Measurements from ENCODE around the gene TGFBR1.
A peak's percentile ranks its signal among the peaks of the same experiment; 100 is the strongest.

Gene TGFBR1

DNA sequence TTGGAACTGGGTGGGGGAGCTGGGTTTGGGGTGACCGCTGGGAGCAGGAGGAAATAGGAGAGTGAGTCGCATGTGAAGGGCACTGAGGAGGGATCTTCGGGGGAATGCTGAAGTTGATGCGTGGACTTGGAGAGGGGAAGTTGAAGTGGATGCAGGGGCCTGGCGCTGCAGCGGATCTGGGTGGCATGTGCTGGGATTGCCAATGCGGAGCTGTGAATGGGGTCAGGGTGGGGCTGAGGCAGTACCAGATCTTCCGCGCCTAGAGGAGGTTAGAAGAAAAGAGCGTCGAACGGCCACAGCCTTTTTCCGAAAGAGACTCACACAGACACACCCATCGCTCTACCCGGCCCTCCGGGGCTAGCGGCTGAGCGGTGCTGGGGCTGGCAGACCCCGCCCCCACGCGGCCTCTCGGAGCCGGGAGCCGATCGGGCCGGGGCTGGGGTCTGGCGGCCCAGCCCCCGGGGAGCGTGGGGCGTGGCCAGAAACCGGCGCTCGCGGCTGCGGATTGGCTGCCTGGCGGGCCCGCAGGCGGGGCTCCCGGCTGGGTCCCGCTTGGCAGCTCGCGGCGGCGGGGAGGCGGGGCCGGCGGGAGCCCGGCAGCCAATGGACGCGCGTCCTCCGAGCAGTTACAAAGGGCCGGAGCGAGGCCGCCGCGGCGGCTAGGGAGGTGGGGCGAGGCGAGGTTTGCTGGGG lies at the start of gene TGFBR1:
TGFBR1 (plus strand) TSS at position 655 of the 693 bp plus-strand sequence. CDS start 93 bp downstream, outside the sequence.
- DNase-seq: peak; percentile 94

DNA sequence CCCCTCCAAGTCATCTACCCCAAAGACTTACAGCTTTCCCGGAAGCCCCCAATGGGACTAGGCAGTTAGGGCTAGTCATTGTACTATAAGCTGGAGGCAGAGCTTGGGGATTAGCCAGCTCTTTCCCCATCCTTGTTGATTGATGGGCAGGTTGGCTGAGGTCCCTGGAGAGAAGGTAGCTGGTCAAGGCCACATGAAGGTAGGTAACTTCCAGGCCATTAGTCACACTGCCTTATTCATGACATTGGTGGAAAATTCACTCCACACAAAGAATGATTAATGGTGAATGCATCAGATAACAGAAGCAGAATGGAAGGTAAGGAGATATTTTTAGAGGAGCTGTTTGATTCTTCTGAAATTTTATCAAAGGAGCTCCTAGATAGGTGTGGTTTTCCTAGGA lies 49.5 kb upstream of the TGFBR1 start:
- DNase-seq: no peak

DNA sequence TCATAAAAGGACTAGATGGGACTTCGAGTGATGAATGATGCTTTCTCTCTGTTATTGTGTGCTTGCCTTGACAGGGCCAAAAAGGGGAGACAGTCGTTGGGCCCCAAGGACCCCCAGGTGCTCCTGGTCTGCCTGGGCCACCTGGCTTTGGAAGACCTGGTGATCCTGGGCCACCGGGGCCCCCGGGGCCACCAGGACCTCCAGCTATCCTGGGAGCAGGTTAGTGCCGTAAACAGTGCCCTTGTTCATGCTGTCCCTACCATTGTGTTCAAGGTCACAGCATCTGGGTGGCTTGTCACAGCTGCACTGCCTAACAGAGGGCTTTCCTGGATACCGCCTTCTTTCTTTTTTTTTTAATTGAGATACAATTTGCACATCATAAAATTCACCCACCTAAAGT lies 48.7 kb upstream of the TGFBR1 start:
- no peak for DNase-seq

DNA sequence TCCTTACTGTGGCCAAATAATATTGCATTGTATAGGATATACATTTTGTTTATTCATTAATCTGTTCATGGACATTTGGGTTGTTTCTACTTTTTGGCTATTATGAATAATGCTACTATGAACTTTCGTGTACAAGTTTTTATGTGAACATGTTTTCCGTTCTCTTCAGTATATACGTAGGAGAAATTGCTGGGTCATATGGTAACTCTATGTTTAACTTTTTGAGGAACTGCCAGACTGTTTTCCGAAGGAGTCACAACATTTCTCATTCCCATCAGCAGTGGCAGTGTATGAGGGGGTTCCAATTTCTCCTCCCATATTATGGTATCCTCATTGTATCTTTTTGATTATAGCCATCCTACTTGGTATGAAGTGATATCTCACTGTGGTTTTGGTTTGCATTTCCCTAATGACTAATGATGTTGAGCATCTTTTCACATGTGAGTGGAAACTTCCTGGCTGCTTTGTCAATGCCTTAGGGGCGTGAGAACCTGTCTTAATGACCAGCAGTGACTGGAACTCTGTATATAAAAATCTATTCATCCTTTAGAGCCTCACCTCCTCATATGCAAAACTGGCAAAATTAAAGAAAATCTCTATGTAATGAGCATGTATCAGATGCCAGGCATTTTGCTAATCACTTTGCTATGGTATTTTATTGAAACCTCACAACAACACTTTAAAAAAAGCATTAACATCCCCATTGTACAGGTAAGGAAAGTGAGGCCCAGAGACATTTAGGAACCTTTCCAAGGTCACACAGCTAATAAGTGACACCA lies 47.8 kb upstream of the TGFBR1 start:
- DNase-seq: peak; percentile 29

DNA sequence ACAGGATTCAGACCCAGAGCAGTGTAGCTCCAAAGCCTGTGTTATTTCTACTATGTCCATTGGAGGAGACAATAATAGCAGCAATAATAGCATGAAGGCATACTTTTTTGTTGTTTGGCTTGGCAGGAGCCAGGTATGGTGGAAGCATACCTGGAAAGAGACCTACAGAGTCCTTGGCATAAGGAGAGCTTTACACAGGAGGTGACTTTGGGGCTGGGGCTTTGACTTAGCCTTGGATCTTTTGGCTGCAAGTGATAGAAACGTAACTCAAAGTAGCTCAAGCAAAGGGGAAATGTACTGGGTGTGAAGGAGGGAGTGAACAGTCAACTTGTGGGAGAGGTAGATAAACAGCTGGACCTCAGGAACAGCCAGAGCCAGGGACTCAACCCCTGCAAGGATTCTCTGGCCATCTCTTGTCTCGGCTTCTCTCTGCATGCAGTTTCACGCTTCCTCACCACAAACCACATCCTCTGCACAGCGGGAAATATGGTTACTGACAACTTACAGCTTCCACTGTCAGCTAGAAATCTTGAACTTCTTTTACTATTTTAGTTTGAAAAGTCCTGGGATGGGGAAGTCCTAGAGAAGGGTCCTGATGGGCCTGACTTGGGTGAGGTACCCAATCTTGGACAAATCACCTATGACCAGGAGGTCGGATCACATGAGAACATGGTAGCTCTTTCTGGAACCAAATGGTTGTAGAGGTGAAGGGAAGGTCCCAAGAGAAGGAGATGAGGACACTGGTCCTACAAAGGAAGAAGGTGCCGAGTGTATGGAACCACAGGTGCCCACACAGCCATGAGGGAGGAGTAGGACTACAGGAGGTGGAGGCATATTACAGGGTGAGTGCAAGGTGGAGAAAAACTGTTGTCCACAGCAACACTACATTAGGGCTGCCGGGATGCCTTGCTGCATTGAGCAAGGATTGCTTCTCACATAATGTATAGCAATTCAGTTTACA lies 47.0 kb upstream of the TGFBR1 start:
- DNase-seq: peak; percentile 70

DNA sequence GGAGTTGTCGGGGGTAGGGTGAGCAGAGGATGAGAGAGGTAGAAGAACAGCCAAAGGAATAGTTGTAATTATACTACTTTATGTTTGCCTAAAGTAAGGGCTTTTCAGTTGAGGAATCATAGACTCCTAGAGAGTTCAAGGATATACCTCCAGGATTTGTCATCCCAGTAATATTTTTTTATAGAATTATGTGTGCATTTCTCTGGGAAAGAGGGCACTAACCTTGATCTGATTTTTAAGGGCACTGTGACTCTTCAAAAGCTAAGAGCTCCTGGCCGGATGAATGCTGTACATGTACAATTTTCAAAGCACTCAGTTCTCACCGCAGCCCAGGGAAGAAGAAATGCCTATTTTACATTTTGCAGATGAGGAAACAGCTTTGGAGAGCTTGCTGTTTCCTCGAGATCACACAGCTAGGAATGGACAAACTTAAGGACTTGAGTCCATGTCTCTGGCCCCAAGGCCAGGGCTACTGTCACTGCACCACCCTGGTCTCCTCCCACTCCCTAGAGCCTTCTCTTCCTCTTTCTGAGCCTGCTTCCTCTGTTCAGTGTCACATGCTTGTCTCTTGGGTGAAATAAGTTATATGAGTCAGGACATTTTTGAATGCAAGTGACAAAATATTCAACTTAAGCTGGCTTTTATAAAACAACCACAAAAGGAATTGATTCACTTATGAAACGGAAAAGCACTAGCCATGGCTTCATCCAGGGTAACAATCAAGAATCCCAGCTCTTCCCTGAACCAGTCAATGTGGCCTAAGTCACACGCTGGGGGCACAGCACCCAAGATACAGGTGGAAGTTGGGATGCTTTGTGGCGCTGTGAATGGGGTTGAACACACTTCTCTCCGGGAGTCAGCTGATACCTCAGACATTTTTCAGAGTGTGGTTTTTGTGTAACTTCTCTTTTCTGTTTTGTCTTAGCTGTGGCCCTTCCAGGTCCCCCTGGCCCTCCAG lies 45.7 kb upstream of the TGFBR1 start:
- DNase-seq: peak; percentile 38

DNA sequence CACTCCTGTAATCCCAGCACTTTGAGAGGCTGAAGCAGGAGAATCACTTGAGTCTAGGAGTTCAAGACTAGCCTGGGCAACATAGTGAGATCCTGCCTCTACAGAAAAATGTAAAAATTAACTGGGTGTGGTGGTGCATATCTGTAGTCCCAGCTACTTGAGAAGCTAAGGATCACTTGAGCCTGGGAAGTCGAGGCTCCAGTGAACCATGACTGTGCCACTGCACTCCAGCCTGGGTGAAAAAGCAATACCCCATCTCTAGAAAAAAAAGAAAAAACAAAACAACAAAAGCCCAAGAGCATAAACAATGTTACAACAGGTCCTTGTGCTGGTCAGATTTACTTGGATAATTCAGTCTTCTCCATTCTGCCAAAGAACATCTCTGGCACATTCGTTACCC lies 44.3 kb upstream of the TGFBR1 start:
- DNase-seq: no peak

DNA sequence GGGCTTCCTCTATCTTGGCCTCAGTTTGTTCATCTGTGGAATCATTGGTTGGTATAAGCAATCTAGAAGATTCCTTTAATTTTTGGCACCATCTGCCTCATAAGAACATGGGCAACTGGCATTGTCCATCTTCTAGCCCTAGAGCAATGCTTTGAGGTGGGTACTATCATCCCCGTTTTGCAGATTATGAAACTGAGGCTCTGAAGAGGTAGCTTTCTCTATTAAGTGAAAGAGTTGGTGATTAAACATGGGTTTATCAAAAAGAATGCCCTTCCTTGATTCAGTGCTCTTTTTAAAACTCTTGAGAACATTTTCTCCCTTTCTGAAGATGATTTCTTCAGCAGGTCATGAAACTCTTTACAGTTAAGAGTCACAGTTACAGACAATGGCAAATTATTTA lies 42.4 kb upstream of the TGFBR1 start:
- no peak for DNase-seq

DNA sequence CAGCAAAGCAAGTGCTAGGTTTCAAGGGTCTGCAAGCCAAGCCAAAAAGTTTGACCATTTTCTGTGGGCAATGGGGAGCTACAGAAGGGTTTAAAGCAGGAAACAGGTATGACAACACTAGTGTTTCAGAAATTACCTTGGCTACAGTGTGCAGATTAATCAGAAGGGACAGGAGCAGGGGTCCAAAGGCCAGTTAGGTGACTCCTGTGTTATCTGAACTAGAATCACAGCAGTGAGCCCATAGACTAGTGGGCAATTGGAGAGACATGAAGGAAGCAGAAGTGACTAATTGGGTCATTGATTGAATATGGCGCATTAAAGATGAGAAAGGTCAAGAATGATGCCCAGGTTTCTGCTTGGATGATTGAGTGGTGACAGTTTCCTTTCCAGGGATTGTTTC lies 41.4 kb upstream of the TGFBR1 start:
- DNase-seq: no peak

DNA sequence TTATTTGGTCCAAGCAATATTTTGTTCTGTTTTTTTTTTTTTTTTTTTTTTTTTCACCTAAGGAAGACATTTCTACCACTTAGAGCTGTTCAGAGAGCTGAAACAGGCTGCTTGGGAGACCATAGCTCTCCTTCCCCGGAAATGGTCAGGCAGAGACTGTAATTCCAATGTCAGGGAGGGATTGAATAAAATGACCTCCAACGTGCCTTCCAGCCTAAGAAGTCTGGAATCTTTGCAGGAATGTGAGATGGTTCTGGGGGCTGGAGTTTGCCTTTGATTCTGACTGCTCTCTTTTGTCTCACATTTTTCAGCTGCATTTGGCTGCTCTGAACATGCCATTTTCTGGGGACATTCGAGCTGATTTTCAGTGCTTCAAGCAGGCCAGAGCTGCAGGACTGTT lies 38.3 kb upstream of the TGFBR1 start:
- DNase-seq: no peak

DNA sequence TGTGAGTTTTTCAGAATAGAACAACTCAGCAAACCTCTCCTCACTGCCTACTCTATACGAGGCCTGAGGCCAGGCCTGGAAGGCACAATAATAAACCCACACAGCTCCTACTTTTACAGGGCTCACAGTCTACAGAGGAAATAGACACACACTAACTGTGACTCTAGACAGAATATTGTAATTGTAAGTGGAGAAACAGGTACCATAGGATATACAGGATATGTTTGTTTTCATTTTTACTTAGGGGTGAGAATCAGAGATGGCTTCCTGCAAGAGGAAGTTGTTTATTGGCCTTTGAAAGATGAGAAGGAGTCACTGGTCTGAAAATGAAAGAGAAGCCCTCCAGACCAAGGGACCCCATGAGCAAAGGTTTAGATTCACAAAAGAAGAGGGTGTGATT lies 35.8 kb upstream of the TGFBR1 start:
- DNase-seq: no peak

DNA sequence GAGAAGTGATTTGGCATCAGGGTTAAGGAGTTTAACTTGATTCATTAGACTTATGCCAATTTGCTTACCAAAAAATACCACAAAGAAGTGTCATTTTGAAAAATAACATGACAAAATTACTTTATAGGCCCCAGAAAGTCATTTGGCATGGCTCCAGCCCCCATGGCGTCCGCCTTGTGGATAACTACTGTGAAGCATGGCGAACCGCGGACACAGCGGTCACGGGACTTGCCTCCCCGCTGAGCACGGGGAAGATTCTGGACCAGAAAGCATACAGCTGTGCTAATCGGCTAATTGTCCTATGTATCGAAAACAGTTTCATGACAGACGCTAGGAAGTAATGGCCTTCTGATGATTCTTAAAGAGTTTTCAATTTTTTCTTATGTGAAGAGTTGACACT lies 35.4 kb upstream of the TGFBR1 start:
- no peak for DNase-seq

DNA sequence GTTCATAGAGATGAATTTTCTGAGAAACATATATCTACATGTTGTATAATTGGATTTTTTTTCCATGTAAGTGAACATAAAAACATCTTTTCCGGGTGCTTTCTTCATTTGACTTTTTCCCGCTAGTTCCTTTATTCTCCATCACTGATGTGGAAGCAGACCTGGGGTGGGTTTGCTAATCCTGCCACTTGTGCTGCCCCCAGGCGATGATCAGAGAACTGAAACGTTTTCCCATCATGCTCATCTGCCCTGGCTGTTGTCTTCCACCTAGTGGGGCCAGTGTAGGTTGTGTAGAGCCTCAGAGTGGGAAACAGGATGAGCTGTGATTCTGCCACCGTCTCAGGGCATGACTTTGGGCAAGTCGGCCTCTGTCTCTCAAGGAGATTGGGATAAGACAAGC lies 34.2 kb upstream of the TGFBR1 start:
- DNase-seq: no peak

DNA sequence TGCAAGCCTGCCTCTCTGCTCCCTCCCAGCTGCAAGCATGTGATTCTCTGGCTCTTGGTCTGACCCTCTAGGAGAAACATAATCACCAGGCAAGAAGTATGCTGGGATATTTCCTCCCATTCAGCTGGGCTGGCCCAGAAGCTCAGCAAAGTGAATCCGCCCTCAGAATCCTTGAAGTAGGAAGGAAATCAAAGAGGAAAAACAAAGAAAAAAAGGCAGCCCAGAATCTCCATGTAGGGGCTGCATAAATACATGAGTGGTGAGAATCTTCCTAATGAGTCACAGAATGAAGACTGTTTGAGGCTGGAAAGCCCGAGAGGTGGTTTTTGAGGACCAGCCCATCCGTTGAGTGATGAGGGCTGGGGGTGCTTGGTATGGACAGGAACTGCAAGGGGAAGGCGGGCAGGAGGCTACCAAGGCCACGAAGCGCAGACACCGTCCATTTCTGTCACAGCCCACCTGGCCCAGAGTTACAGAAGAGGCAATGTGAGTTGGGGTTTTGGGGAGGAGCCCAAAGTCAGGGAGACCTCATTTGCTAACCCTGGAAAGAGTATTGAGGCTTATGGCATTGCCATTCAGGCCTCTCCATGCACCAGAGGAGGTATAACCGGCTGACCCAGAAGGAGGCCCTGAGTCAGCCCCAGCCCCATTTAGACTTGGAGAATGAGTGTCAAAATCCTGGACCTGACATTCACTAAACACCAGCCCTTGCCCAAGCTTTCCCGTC lies 33.4 kb upstream of the TGFBR1 start:
- no peak for DNase-seq

DNA sequence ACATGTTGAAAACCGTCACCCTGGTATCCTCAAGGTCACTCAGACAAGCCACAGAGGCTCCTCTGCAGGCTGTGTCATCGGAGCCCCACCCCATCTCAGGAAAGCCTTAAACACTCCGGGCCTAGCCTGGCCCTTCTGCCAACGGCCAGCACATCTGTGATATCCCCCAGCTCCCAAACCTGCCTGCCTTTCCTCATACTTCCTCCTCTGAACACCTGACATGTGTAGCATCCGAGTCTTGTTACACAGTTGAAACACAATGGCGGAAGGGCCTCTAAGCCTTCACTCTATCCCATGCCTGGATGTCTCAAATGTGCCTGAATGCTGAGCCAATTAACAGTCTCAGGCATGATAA lies 32.9 kb upstream of the TGFBR1 start:
- no peak for DNase-seq

DNA sequence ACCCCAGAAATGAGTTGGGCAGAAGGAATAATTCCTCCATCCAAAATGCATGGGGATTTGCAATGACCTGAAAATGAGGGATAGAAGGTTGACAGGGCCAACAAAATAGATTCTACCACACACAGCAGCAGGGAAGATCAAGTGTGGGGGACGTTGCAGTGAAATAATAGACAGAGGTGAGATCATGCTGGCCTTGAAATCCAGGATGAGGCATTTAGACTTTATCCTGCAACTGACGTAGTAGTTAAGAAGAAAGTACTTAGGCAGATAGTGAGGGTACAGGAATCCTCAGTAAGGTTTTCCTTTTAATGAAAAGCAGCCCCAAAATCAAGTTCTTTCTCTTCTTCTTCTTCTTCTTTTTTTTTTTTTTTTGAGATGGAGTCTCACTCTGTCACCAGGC lies 31.6 kb upstream of the TGFBR1 start:
- DNase-seq: no peak

DNA sequence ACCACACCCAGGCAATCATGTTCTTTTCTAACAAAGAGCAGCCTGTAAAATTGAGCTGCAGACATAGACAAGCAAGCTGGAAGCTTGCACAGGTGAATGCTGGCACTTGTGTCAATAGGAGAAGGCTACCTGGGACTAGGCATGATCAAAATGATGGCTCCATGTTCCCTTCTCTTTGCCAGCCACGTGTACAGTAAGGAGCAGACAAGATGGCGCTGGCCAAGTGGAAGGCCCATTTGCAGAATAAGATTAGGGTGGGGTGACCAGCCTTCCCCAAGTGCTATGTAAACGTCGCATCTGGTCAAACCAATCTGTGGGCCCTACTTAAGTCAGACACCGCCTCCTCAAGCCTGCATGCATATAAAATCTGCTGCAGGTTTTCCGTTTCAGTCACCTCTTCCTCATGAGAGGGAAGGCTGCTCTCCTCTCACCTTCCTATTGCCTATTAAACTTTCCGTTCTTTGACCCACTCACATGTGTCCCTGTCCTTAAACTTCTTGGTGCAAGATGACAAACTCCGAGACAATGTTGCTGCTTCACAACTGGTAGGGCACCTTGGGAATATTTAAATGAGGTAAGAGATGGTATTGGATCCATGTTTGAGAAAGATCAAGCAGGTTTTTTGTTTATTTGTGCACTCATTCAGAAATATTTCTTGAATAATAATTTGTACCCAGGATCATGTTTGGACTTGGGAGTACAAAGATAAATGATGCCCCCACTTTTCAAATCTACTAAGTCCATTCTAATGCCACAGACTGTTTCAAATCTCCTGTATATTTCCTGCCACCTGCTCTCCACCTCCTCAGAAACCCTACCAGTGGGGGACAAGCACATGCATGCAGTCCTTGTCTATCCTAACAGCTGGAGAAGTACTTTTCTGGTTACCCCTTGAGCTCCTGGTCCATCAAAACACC lies 30.7 kb upstream of the TGFBR1 start:
- DNase-seq: no peak

DNA sequence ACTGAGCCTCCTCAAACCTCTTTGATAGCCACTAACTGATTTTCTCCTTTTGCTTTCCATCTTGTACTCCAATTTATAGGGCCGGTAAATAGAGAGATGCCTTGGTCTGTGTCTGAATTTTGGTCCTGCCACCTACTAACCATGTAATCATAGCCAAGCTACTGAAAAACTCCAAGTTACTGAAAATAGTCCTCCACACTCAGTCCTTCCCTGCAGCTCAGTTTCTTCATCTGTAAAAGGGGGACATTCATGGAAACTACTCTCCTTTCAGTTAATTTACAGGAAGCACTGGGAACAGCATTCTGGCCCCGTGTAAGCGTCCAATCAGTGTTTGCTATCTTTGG lies 30.0 kb upstream of the TGFBR1 start:
- no peak for DNase-seq

DNA sequence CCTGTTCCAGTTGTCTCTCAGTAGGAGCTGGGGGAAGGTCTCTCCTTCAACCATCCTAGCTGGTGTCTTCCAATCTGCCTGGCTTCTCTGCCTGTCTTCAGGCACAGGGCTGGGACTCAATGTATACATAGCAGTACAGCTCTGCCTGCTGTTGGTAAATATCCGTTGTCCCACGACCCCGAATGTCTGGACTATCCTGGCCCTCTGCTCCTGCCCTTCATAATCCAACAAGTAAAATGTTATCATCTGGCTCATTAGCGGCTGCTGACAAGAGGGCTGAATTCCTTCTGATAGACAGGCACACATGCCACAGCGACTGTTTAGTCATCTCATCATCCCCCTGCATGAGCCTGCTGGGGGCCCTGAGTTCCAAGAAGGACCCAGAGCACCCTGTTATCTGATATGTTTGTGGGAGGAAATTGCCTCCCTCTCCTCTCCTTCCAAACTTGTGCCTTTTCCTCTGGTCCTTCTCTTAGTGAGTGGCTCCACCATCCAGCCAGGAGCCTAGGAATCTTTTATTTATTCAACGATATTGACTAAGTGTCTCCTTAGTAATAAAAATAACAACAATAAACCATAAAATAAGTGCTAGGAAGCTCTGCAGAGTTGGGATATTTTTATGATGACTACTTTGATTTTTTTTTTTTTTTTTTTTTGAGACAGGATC lies 29.5 kb upstream of the TGFBR1 start:
- no peak for DNase-seq

DNA sequence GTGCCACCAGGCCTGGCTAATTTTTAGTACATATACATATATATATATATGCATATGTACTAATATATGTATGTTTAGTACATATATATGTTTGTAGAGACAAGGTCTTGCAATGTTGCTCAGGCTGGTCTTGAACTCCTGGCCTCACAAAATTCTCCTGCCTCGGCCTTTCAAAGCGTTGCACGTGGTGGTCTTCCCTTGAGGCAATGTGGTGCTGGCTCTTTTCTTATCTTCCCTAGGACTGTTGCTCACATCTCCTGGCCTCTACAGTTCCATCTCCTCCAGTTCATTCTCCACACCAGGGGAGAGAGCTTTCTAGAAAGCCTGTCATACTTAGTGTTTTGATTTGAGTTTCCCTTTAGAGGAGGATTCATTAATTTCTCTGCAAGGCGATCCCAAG lies 28.9 kb upstream of the TGFBR1 start:
- DNase-seq: no peak

Data from CD4-positive, alpha-beta T cell treated with Interleukin-17A for 4 hours (primary cell).